Right atrium auricular region (tissue), 2 donors: Measurements from ENCODE around the gene SNHG17. TPM values are rescaled to one million over a fixed set of nuclear protein-coding genes. Genes with fewer than 3 reads are reported as not detected.
"Not testable (repeated sequence)": the region's sequence is repeated elsewhere in the genome, so short reads cannot be mapped to it uniquely, and the experiment has no call there.

ENCODE experiments used
- DNase-seq: peaks from one replicate; pipeline ENCODE4 v3.0.0-alpha.2; 2019; ENCODE audit warnings: low spot score
- H3K27ac ChIP-seq, 2 donors: fragments of 200-600 bp; sonication (generic); 1 replicate in 1 of 2; 2 replicates in 1 of 2; pipeline ENCODE4 v1.5.1; 2016 to 2019
- H3K27me3 ChIP-seq, 2 donors: fragments of 200-600 bp; sonication (generic); one replicate each; pipeline versions ENCODE4 v1.5.1 to v1.6.0; 2017 to 2019
- H3K36me3 ChIP-seq: fragments of 200-600 bp; sonication (generic); one replicate; pipeline ENCODE4 v1.5.1; 2016
- H3K4me1 ChIP-seq, 2 donors: fragments of 200-600 bp; sonication (generic); one replicate each; pipeline versions ENCODE4 v1.5.1 to v1.6.0; 2017 to 2019
- H3K4me3 ChIP-seq, 2 donors: fragments of 200-600 bp; sonication (generic); 1 replicate in 1 of 2; 2 replicates in 1 of 2; pipeline ENCODE4 v1.5.1; 2017 to 2019; ENCODE audit warnings: mild to moderate bottlenecking in 1 of 2, moderate library complexity in 1 of 2
- H3K9me3 ChIP-seq, 2 donors: fragments of 200-600 bp; sonication (generic); one replicate each; pipeline ENCODE4 v1.5.1; 2019
- total RNA-seq, 2 donors: library from RNA; depleted of rRNA; stranded (reverse); fragments of >200 nt; gene quantifications; one replicate each; pipeline ENCODE4 v1.1.0, GENCODE V29; 2016
- TF ChIP-seq, protein P1 (sequence below), 2 donors: fragments of 200-600 bp; sonication (generic); IDR thresholded peaks; one replicate each; pipeline ENCODE4 v1.5.1; 2019; ENCODE audit warnings: antibody characterized with exemption in 2 of 2

The SNHG17 gene
- total RNA-seq, 2 donors from 2014 or later = 5.3 to 10.6 TPM

DNA sequence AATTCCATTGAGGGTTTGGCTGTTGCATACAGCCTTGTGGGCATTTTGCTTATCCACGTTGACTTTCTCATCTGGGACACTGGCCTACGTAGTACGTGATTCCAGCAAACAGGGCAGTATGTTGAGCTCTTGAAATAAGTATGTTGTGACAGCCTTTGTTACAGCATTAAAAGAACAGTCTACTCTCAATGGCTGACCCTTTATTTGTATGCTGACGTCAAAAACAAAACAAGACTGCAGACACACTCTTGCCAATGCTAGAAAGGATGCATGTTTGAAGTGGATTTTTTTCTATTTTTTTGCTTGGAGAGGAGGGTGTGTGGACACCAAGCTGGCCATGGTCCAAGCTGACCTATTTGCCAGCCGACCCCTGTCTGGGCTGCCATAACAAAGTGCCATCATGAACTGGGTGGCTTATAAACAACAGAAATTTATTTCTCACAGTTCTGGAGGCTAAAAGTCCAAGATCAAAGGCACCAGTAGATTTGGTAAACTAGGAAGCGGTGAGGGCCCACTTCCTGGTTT is 10.8 kb upstream of the SNHG17 start:
- peak overlapping the region; percentile 82 to 85 for H3K27ac ChIP-seq
- TF ChIP-seq, protein P1, sequence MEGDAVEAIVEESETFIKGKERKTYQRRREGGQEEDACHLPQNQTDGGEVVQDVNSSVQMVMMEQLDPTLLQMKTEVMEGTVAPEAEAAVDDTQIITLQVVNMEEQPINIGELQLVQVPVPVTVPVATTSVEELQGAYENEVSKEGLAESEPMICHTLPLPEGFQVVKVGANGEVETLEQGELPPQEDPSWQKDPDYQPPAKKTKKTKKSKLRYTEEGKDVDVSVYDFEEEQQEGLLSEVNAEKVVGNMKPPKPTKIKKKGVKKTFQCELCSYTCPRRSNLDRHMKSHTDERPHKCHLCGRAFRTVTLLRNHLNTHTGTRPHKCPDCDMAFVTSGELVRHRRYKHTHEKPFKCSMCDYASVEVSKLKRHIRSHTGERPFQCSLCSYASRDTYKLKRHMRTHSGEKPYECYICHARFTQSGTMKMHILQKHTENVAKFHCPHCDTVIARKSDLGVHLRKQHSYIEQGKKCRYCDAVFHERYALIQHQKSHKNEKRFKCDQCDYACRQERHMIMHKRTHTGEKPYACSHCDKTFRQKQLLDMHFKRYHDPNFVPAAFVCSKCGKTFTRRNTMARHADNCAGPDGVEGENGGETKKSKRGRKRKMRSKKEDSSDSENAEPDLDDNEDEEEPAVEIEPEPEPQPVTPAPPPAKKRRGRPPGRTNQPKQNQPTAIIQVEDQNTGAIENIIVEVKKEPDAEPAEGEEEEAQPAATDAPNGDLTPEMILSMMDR (IDR thresholded peaks at IDR 0.05) = no peak
- H3K4me1 ChIP-seq = peaks cover 0 to 14% of the 10 kb centered on the region in 2 donors
- no peak for DNase-seq
- no peaks in the 10 kb centered on the region for H3K27me3 ChIP-seq
- H3K9me3 ChIP-seq = no peaks in the 10 kb centered on the region
- peaks cover 8% of the 10 kb centered on the region for H3K36me3 ChIP-seq
- H3K4me3 ChIP-seq = peak overlapping the region; percentile 84 to 86

DNA sequence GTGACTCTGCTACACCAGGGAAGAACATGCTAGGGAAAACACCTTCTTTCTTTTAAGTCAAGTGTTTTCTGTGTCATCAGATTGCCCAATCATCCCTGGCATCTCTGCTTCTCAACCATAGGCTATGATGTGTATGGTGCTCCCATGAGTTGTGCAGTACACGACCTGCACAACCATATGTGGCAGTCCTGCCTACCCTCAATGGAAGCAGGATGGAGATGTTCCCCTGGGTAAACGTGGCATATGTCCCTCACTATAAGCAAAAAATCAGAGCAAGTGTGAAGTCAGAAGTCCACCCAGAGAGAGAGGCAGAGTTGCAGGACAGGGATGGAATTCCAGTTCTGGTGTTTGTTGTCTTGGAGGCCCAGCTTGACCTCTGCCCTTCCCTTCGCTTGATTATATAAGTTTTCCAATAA is 10.3 kb upstream of the SNHG17 start:
- no peak for DNase-seq

GRCh38 chr20:38441916-38442315 is 6.8 kb upstream of the SNHG17 start:
- no peaks in the 10 kb centered on the region for H3K9me3 ChIP-seq
- TF ChIP-seq, protein P1 (IDR thresholded peaks at IDR 0.05) = no peak

More for the DNA sequence above, 10.3 kb upstream of the SNHG17 start:
- TF ChIP-seq, protein P1 (IDR thresholded peaks at IDR 0.05) = no peak
- Histone ChIP-seq H3K4me1 (peaks cover 0 to 14% of the 10 kb centered on the region in 2 donors), H3K27ac (no peak overlapping the region), H3K9me3 (no peaks in the 10 kb centered on the region), H3K4me3 (no peak overlapping the region), H3K27me3 (no peaks in the 10 kb centered on the region), H3K36me3 (peaks cover 4% of the 10 kb centered on the region)

DNA sequence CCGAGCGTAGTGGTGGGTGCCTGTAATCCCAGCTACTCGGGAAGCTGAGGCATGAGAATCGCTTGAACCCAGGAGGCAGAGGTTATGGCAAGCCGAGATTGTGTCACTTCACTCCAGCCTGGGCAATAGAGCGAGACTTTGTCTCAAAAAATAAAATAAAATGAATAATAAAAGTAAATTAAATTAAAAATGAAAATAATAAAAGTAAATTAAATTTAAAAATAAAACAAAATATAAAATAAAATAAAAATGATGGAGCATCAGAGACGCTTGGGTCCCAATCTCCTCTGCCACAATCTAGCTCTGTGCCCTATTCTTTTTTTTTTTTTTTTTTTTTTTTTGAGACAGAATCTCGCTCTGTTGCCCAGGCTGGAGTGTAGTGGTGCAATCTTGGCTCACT is 6.0 kb upstream of the SNHG17 start:
- not testable (repeated sequence) for H3K4me3 ChIP-seq, H3K4me1 ChIP-seq, DNase-seq, H3K27me3 ChIP-seq, H3K9me3 ChIP-seq, H3K27ac ChIP-seq, H3K36me3 ChIP-seq

More at GRCh38 chr20:38441916-38442315, 6.8 kb upstream of the SNHG17 start:
- H3K4me1 ChIP-seq = peaks cover 0 to 7% of the 10 kb centered on the region in 2 donors
- H3K27me3 ChIP-seq = no peaks in the 10 kb centered on the region
- no peak for DNase-seq
- H3K36me3 ChIP-seq = no peaks in the 10 kb centered on the region
- H3K4me3 ChIP-seq = no peak overlapping the region
- no peak overlapping the region for H3K27ac ChIP-seq

DNA sequence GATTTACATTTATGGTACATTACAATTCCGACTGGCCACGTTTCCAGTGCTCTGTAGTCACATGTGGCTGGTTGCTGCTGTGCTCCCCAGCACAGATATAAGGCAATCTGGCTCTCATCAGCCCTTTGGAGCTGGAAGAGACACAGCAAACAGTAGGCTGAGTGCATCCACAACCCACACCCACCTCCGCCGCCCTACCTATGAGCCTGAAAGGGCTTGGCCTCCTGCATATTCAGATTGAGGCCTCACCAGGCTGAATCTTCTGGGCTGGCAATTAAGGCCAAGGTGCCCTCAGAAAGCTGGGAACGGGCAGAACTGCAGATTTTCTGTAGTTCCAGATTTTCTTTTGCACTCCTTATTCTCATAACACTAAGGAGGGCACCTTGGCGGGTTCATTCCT is 2.7 kb upstream of the SNHG17 start:
- Histone ChIP-seq H3K9me3 (no peaks in the 10 kb centered on the region), H3K27me3 (no peaks in the 10 kb centered on the region)
- TF ChIP-seq, protein P1 (IDR thresholded peaks at IDR 0.05) = no peak

GRCh38 chr20:38435555-38435939 is 419 bp upstream of the SNHG17 start:
- no peak overlapping the region for H3K4me3 ChIP-seq
- DNase-seq = no peak
- peaks cover 0 to 31% of the 10 kb centered on the region in 2 donors for H3K4me1 ChIP-seq
- H3K27ac ChIP-seq = no peak overlapping the region
- TF ChIP-seq, protein P1 (IDR thresholded peaks at IDR 0.05) = peak in 1 of 2 donors; percentile 31
- H3K36me3 ChIP-seq = peaks cover 28% of the 10 kb centered on the region
- no peaks in the 10 kb centered on the region for H3K9me3 ChIP-seq
- no peaks in the 10 kb centered on the region for H3K27me3 ChIP-seq

More for the DNA sequence above, 2.7 kb upstream of the SNHG17 start:
- Histone ChIP-seq H3K36me3 (peaks cover 7% of the 10 kb centered on the region), H3K4me1 (peaks cover 0 to 22% of the 10 kb centered on the region in 2 donors), H3K4me3 (no peak overlapping the region), H3K27ac (no peak overlapping the region)
- DNase-seq = no peak
